Memory B cell (primary cell): ENCODE data around the gene CACNA1C.
A peak's percentile ranks its signal among the peaks of the same experiment; 100 is the strongest.

Experiments
- ATAC-seq: fragments of 150-1000 bp; cut with Tn5 transposase; 2 replicates; pipeline ENCODE4 v1.10.0; 2021; ENCODE audit warnings: low read depth, mild to moderate bottlenecking, moderate library complexity
- DNase-seq, 2 donors: peaks; one replicate each; pipeline ENCODE4 v3.0.0; 2022; ENCODE audit warnings: low spot score in 2 of 2
- H3K27ac Mint-ChIP-seq: one replicate; pipeline ENCODE4 v1.8.0; 2022; ENCODE audit warnings: mild to moderate bottlenecking, moderate library complexity, mixed read lengths
- H3K27me3 Mint-ChIP-seq: one replicate; pipeline ENCODE4 v1.8.0; 2022; ENCODE audit warnings: mixed read lengths
- H3K36me3 Mint-ChIP-seq: one replicate; pipeline ENCODE4 v1.8.0; 2022; ENCODE audit warnings: mild to moderate bottlenecking, mixed read lengths
- H3K4me1 Mint-ChIP-seq: one replicate; pipeline ENCODE4 v1.8.0; 2022; ENCODE audit warnings: mixed read lengths
- H3K4me3 Mint-ChIP-seq: one replicate; pipeline ENCODE4 v1.8.0; 2022; ENCODE audit warnings: mild to moderate bottlenecking, moderate library complexity, mixed read lengths
- H3K9me3 Mint-ChIP-seq: one replicate; pipeline ENCODE4 v1.8.0; 2022; ENCODE audit warnings: mixed read lengths

The CACNA1C gene

DNA sequence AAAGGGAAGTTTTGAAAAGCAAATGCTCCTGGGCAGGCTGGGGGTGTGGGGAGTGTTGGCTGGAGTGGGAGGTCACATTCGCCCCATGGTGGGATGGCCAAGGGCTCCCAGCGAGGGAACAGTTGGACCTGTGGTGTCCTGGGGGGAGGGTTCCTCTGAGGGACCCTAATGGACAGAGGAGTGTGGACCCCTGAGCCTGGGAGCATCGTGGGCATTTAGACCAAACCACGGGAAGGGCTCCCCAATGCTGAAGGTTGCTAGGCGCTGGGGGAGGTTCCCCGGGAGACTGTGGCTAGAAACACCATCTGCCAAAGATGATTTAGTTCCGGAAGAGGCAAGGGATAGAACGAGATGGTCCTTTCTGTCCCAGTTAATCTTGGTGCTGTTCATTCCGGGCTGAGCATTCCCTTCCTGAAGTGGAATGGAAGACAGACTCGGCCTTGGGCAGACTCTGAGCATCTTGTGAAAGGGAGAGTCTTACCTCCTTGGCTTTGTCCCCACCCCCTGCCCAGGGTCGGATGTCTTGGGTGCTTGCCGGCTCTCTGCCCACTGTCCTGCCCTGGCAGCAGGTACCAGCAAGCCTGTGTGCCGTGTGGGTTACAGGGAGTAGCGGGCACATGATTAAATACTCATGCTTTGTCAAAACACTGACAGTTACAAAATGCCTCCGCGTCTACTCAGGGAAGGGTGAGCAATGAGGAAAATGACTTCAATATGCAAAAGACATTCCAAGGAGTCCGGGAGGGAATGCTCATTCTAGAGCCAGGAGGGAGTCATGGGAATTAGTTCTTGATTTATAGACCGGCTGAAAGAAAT lies 215.9 kb downstream of the CACNA1C start:
- Mint-ChIP-seq H3K9me3 (no peaks in the 10 kb centered on the region), H3K4me3 (no peak overlapping the region), H3K36me3 (no peaks in the 10 kb centered on the region), H3K4me1 (no peaks in the 10 kb centered on the region), H3K27ac (no peak overlapping the region), H3K27me3 (peaks cover 3% of the 10 kb centered on the region)
- no peak for ATAC-seq
- no peak for DNase-seq

- no peak overlapping the region for H3K27ac Mint-ChIP-seq
- no peak overlapping the region for H3K4me3 Mint-ChIP-seq
- peaks cover 6% of the 10 kb centered on the region for H3K27me3 Mint-ChIP-seq
- H3K36me3 Mint-ChIP-seq, result no peaks in the 10 kb centered on the region
- no peak for DNase-seq
- ATAC-seq, result no peak
- no peaks in the 10 kb centered on the region for H3K4me1 Mint-ChIP-seq
- H3K9me3 Mint-ChIP-seq, result no peaks in the 10 kb centered on the region
Measured at GRCh38 chr12:2270846-2271245, 218.1 kb downstream of the CACNA1C start.

DNA sequence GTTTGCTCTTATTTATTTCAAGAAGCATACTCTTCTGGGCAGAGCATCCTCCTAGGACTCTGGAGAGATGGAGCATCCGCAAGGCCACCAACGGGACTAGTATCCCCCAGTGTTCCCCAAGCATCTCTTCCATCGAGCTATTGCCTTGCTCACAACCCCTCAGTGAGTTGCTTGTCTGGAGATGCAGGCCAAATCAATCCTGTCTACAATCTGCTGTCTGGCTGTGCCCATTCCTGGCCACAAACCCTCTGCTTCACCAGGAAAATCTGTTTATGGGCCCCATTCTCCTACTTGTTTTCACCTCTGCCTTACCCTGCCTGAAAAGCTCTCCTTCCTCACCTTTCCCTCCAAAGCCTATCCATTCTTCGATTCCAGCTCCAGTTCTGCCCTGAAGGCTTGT lies 219.2 kb downstream of the CACNA1C start:
- Mint-ChIP-seq H3K27me3 (peaks cover 6% of the 10 kb centered on the region), H3K4me3 (no peak overlapping the region), H3K4me1 (no peaks in the 10 kb centered on the region), H3K9me3 (no peaks in the 10 kb centered on the region), H3K36me3 (no peaks in the 10 kb centered on the region), H3K27ac (peak overlapping the region; percentile 5)
- ATAC-seq (no peak), DNase-seq (no peak)

DNA sequence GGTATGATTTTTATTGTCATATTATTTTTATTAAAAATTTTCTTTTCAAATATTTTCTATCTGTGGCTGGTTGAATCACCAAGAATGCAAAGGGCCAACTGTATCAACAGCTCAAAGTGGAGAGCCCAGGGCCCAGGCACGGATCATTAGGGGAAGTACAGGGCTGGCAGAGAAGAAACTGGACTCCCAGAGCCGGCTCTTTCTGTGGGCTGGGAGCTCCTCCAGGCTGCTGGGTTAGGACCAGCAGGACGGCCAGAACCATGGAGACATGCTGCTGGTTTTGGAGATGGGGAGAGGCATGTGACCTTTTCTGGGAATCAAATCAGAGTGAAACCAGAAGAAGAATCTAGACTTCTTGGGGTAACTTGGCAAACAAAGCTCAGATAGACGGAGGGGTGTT lies 220.5 kb downstream of the CACNA1C start:
- H3K4me1 Mint-ChIP-seq, result no peaks in the 10 kb centered on the region
- H3K27ac Mint-ChIP-seq, result no peak overlapping the region
- H3K36me3 Mint-ChIP-seq, result no peaks in the 10 kb centered on the region
- no peak for DNase-seq
- no peaks in the 10 kb centered on the region for H3K9me3 Mint-ChIP-seq
- H3K27me3 Mint-ChIP-seq, result peaks cover 6% of the 10 kb centered on the region
- H3K4me3 Mint-ChIP-seq, result no peak overlapping the region
- no peak for ATAC-seq

DNA sequence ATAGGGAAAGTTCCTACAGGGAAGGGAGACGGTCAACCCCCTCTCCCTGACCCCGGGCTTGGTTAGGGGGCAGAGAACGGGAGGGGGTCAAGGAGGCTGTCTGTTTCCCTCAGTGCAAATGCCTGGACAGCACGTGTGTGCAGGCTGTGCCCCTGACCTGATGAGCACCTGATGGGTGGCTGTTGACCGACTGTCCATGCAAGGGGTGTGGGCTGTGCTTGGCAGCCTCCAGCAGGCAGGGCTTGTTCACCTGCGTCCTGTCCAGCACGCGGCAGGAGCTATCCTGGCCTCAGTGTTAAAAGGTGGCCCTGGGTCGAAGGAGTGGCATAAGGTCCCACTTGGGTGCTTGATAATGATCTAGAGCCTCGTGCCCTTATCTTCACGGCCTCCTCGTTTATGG lies 221.0 kb downstream of the CACNA1C start:
- Mint-ChIP-seq H3K4me3 (no peak overlapping the region), H3K4me1 (no peaks in the 10 kb centered on the region), H3K36me3 (no peaks in the 10 kb centered on the region), H3K9me3 (no peaks in the 10 kb centered on the region), H3K27me3 (peaks cover 6% of the 10 kb centered on the region), H3K27ac (no peak overlapping the region)
- no peak for ATAC-seq
- DNase-seq, result no peak

- Mint-ChIP-seq H3K36me3 (no peaks in the 10 kb centered on the region), H3K4me3 (no peak overlapping the region)
- no peak for ATAC-seq
Measured at GRCh38 chr12:2274733-2275132, 221.9 kb downstream of the CACNA1C start.

DNA sequence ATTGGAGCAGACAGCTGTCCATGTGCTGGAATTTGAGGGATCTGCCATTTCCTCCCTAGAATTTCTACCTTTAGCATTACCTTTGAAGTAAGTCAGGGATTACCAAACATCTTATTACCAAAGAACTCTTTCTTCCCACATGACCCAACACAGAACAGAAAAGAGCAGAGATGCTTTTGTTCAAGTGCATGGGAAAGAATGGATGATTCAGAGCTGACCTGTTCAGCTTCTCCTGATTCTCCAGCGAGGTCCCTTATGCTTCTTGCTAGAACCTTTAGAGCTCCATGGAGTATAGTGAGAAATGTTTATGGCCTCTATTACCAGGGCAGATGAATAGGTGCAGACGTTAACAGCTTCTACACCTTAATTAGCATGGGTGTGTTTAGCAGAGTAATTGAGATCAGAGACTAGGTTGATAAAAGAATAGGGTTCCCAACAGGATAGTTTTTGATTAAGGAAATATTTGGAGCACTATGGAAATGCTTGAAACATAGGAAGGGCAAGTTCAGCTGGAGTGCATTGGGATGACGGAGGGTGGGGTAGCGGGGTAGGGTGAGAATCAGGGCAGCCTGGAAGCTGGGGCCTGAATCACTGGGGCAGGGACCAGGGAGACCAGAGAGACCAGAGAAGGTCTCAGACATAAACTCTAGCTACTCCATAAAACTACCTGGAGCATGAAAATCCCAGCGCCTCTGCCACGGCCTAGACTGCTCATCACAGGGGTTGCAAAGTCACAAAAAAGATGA lies 223.7 kb downstream of the CACNA1C start:
- H3K27ac Mint-ChIP-seq, result no peak overlapping the region
- no peak for ATAC-seq
- H3K27me3 Mint-ChIP-seq, result peaks cover 4% of the 10 kb centered on the region
- no peak for DNase-seq
- H3K36me3 Mint-ChIP-seq, result peaks cover 2% of the 10 kb centered on the region
- H3K4me3 Mint-ChIP-seq, result no peak overlapping the region
- no peaks in the 10 kb centered on the region for H3K4me1 Mint-ChIP-seq
- H3K9me3 Mint-ChIP-seq, result peaks cover 7% of the 10 kb centered on the region

More at GRCh38 chr12:2274733-2275132, 221.9 kb downstream of the CACNA1C start:
- Mint-ChIP-seq H3K9me3 (peaks cover 2% of the 10 kb centered on the region), H3K27ac (no peak overlapping the region), H3K27me3 (peaks cover 2% of the 10 kb centered on the region), H3K4me1 (no peaks in the 10 kb centered on the region)
- no peak for DNase-seq

DNA sequence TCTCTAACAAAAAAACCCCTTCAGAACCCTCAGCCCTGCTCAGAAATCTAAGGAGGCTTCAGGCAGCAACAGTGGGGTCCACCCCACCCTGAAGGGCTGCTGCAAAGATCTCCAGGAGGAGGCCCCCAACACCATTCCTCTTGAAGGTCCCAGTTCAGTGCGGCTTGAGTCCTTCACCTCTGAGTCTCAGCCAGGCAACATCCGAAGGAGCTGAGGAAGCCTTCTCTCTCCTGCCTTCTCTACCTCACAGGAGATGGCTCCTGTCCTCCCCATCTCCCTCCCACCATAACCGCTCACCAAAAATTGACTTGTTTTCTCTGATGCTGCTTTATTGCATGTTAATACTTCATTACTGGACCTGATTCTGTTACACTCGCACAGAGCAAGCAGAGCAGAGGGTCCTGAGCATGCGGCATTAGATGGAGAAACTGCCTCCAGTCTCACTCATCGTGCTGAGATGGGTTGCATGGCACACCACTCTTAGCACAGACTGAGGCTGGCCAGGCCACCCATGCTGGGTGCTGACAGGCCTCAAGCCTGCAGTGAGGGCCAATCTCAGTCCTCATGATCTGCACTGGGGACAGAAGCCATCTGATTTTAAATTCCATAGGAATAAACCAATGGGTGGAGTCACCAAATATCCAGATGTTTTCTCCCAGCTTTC lies 224.8 kb downstream of the CACNA1C start:
- no peak overlapping the region for H3K4me3 Mint-ChIP-seq
- no peak overlapping the region for H3K27ac Mint-ChIP-seq
- peaks cover 8% of the 10 kb centered on the region for H3K9me3 Mint-ChIP-seq
- H3K36me3 Mint-ChIP-seq, result peaks cover 2% of the 10 kb centered on the region
- H3K4me1 Mint-ChIP-seq, result no peaks in the 10 kb centered on the region
- ATAC-seq (no peak), DNase-seq (no peak)
- H3K27me3 Mint-ChIP-seq, result peaks cover 4% of the 10 kb centered on the region

GRCh38 chr12:2281446-2281845 lies 228.7 kb downstream of the CACNA1C start:
- Mint-ChIP-seq H3K4me1 (no peaks in the 10 kb centered on the region), H3K9me3 (peaks cover 8% of the 10 kb centered on the region), H3K36me3 (peaks cover 2% of the 10 kb centered on the region), H3K4me3 (no peak overlapping the region), H3K27me3 (peaks cover 6% of the 10 kb centered on the region), H3K27ac (no peak overlapping the region)
- no peak for ATAC-seq
- no peak for DNase-seq

- Mint-ChIP-seq H3K27ac (no peak overlapping the region), H3K4me1 (no peaks in the 10 kb centered on the region), H3K4me3 (no peak overlapping the region), H3K36me3 (peaks cover 2% of the 10 kb centered on the region), H3K27me3 (peaks cover 6% of the 10 kb centered on the region), H3K9me3 (peaks cover 8% of the 10 kb centered on the region)
- ATAC-seq (no peak), DNase-seq (no peak)
Measured at GRCh38 chr12:2282318-2282717, 229.5 kb downstream of the CACNA1C start.

DNA sequence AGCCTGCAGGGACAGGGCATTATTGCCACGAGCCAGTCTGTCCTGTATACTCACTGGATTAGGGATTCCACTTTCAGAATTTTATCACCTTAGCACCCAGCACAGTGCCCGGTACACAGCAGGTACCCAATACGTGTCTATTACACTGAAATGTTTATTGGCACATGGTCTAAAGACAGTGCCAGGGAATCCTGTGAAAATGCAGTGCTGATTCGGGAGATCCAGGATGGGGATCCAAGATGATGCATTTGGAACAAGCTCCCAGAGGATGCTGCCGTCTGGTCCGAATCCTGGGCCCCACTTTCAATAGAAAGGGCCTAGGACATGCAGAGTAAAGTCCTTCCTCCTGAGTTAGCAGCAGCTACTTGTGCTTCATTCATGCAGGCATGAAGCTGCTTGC lies 230.7 kb downstream of the CACNA1C start:
- no peak for DNase-seq
- Mint-ChIP-seq H3K9me3 (peaks cover 8% of the 10 kb centered on the region), H3K27ac (no peak overlapping the region), H3K4me3 (no peak overlapping the region), H3K27me3 (peaks cover 6% of the 10 kb centered on the region), H3K4me1 (no peaks in the 10 kb centered on the region), H3K36me3 (peaks cover 2% of the 10 kb centered on the region)
- ATAC-seq, result no peak

GRCh38 chr12:2283916-2284315 lies 231.1 kb downstream of the CACNA1C start:
- H3K27ac Mint-ChIP-seq, result no peak overlapping the region
- no peaks in the 10 kb centered on the region for H3K4me1 Mint-ChIP-seq
- ATAC-seq (no peak), DNase-seq (no peak)
- H3K9me3 Mint-ChIP-seq, result peaks cover 8% of the 10 kb centered on the region
- H3K27me3 Mint-ChIP-seq, result peaks cover 6% of the 10 kb centered on the region
- peaks cover 2% of the 10 kb centered on the region for H3K36me3 Mint-ChIP-seq
- no peak overlapping the region for H3K4me3 Mint-ChIP-seq

GRCh38 chr12:2284321-2284813 lies 231.6 kb downstream of the CACNA1C start:
- ATAC-seq, result no peak
- Mint-ChIP-seq H3K9me3 (peaks cover 6% of the 10 kb centered on the region), H3K36me3 (peaks cover 2% of the 10 kb centered on the region), H3K27ac (no peak overlapping the region), H3K4me3 (no peak overlapping the region), H3K4me1 (no peaks in the 10 kb centered on the region), H3K27me3 (peaks cover 6% of the 10 kb centered on the region)
- no peak for DNase-seq

DNA sequence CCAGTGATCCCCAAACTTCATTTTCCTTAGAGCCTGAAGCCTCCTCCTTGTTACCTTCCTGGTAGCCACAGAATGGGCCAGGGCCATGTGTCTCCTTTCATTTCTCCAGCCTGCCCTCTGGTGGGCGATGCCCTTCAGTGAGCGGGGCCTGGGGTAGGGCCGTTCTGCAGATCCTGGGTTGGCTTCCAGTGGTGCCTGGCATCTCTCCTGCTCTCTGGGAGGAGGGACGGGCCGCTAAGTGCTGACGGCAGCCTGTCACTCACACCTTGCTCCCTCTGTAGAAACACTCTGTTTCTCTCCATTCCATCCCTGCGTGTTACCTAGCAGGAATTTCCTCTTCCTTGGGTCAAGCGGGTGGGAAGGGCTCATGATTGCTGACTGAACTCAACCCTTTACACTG lies 232.1 kb downstream of the CACNA1C start:
- H3K36me3 Mint-ChIP-seq, result peaks cover 2% of the 10 kb centered on the region
- peaks cover 6% of the 10 kb centered on the region for H3K27me3 Mint-ChIP-seq
- DNase-seq (peak; percentile 39), ATAC-seq (peak; percentile 78)
- no peaks in the 10 kb centered on the region for H3K4me1 Mint-ChIP-seq
- peaks cover 6% of the 10 kb centered on the region for H3K9me3 Mint-ChIP-seq
- H3K4me3 Mint-ChIP-seq, result no peak overlapping the region
- no peak overlapping the region for H3K27ac Mint-ChIP-seq
